GM19438 (cell line): ENCODE measurements around the gene NANP.
"Not testable (repeated sequence)": the region's sequence is repeated elsewhere in the genome, so short reads cannot be mapped to it uniquely, and the experiment has no call there.

Source experiments
- ATAC-seq: cut with Tn5 transposase; IDR thresholded peaks from one replicate; pipeline ENCODE4 v1.9.1; 2021; ENCODE audit warnings: low read depth; ENCODE audit not compliant: unreplicated experiment

The NANP gene

DNA sequence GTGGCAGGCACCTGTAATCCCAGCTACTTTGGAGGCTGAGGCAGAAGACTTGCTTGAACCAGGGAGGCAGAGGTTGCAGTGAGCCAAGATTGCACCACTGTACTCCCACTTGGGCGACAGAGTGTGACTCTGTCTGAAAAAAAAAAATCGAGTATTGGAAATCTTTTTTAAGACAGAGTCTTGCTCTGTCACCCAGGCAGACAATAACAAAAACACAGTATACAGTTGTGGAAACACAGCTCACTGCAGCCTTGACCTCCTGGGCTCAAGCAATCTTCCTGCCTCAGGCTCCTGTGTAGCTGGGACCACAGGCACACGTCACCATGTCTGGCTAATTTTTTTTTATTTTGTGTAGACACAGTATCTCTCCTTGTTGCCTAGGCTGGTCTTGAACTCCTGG, 15.0 kb downstream of the NANP start:
- no peak for ATAC-seq

GRCh38 chr20:25606094-25606695, 17.6 kb downstream of the NANP start:
- ATAC-seq, result no peak

DNA sequence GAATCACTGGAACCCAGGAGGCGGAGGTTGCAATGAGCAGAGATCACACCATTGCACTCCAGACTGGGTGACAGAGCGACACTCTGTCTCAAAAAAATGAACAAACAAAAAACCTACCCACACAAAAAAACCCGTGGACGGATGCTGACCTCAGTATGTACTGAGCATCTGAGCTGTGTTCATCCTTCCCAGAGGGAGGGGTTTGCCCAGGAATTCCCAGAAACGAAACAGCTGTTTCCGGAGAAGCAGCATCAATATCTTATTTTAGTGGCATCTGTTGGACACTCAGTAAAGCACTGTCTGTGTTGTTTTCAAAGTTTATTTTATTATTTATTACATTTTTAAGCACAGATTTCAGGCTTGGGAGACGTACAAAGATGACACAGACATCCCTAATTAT, 18.7 kb downstream of the NANP start:
- no peak for ATAC-seq

DNA sequence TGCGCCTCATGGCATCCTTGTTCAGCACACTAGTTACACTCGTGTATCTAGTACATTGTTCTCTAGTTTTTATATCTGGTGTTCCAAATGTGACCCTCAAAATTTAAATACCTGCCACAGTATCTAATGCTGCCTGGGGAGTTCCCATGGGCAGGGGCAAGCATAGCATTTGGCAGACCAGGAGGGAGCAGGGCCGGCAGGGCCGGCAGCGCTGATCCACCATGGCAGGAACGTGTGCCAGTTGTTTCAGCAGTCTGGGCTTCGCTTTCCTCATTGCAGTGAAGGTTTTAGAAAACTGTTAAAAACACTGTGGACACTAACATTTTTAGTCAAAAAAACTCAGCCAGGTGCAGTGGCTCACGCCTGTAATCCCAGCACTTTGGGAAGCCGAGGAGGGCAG, 19.2 kb downstream of the NANP start:
- ATAC-seq, result no peak

- not testable (repeated sequence) for ATAC-seq
These were observed 20.9 kb downstream of the NANP start for GRCh38 chr20:25602914-25603309.

- ATAC-seq, result not testable (repeated sequence)
These were observed 21.5 kb downstream of the NANP start for GRCh38 chr20:25602191-25602913.

DNA sequence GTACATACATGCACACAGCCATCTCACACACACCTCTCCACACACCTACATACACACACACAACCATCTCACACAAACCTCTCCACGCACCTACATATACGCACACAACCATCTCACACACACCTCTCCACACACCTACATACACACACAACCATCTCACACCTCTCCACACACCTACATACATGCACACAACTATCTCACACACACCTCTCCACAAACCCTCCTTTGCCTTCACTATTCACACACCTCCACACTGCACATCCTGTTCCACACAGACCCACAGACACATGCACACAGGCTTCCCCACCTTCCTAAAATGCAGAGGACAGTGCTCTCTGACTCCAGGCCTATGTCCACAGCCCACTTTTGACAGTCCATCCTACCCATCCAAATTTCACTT, 22.2 kb downstream of the NANP start:
- no peak for ATAC-seq

- no peak for ATAC-seq
These were observed 23.2 kb downstream of the NANP start for GRCh38 chr20:25600632-25601031.

- ATAC-seq, result no peak
These were observed 31.5 kb downstream of the NANP start for GRCh38 chr20:25592135-25592852.

DNA sequence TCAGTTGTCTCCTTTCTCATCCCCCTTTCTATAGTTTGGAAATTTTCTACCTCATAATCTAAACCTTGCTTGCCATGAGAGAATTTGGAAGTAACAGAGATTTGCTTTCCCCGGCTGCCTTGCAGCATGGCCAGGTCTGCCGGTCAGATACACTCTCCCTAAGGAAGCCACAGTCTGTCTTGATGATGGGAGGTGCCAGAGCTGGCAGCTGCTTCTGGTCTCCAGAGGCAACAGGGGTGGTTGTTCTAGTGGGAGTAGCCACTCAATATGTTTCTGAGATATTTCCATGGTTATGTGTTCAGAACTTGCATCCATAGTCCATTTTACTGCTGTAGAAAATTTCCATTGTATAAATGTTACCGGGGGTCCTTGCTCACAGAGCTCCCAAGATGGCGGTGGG, 33.0 kb downstream of the NANP start:
- not testable (repeated sequence) for ATAC-seq

- ATAC-seq, result no peak
These were observed 35.3 kb downstream of the NANP start for GRCh38 chr20:25588491-25588890.

- no peak for ATAC-seq
These were observed 36.3 kb downstream of the NANP start for GRCh38 chr20:25587536-25587935.

DNA sequence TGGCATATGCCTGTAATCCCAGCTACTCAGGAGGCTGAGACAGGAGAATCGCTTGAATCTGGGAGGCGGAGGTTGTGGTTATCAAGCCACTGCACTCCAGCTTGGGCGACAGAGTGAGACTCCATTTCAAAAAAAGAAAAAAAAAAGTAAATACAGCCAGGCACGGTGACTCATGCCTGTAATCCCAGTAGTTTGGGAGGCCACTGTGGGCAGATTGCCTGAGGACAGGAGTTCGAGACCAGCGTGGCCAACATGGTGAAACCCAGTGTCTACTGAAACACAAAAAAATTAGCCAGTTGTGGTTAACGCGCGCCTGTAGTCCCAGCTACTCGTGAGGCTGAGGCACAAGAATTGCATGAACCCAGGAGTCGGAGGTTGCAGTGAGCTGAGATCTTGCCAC, 36.9 kb downstream of the NANP start:
- ATAC-seq, result no peak

DNA sequence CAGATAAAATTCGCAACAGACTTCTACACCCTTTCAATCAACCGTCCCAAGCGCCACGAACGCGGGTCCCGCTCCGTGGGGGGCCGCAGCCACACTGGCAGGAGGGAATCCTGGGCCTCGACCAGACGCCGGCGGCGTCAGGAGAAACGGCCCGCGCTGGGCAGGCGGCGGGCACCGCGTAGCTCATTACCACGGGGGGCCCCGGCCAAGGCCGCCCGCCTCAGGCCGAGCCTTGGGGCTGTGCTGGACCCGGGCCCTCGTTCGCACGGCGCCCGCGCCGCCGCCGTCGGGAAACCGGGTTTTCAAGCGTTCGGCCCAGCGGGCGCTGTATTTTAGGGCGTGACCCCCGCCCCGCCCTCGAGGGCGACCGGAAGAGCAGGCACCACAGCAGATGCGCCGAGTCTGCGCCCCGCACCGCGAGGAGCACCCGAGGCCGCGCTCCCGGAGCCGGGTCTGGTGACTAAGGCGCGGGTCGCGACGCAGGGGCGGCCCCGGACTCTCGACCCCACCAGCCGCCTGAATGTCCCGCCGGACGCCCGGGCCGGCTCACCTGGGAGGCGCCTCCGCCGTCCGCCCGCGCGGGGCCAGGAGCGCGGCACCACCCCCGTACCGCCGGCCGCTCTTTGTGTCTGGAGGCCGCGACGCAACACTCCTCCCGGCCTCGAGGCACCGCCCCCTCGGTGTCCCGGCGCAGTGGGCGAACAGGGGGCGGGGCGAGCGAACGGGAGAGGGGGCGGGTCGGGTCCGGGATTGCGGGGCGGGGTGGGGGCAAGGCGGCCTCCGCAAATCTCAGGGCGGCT, 38.7 kb downstream of the NANP start, which contains the start of gene NINL:
Gene NINL, minus strand, starts transcription at position 627 of the 800 bp plus-strand sequence. CDS start 58,944 bp downstream, outside the sequence.
- peak; percentile 80 for ATAC-seq

DNA sequence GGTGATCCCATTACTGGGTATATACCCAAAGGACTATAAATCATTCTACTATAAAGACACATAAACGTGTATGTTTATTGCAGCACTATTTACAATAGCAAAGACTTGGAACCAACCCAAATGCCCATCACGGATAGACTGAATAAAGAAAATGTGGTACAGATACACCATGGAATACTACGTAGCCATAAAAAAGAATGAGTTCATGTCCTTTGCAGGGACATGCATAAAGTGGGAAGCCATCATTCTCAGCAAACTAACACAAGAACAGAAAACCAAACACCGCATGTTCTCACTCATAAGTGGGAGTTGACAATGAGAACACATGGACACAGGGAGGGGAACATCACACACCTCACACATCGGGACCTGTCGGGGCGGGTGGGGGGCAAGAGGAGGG, 40.2 kb downstream of the NANP start:
- ATAC-seq, result not testable (repeated sequence)

GRCh38 chr20:25580711-25581110, 43.1 kb downstream of the NANP start:
- ATAC-seq, result no peak

DNA sequence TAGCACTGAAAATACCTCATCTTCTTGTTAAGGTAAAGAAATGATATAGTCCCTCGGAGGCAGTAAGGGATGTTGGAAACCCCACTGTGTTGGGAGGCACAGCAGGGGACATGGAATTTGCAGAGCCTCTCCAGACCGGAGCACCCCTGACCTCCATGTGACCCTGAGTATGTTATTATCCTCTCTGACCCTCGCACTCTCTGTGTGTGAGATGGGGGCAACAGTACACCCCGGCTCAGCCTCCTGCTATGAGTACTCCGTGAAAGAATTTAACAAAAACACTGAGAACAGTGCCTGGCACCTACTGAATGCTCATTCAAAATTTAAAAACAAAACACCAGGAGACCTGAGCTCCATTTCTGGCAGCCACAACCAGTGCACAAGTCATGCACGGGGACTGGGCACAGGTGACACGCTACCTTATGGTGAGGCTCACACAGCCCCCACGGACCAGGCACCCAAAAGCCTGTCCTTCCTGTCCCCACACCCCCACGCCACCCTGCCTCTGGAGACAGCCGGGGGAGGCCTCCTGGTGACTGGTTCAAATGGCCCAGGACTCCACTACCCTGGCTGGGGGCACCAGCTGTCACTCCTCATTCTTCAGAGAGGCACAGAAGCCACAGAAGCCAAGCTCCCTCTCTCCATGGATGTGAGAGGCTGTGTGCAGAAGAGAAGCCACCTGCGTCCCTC, 44.6 kb downstream of the NANP start:
- no peak for ATAC-seq

DNA sequence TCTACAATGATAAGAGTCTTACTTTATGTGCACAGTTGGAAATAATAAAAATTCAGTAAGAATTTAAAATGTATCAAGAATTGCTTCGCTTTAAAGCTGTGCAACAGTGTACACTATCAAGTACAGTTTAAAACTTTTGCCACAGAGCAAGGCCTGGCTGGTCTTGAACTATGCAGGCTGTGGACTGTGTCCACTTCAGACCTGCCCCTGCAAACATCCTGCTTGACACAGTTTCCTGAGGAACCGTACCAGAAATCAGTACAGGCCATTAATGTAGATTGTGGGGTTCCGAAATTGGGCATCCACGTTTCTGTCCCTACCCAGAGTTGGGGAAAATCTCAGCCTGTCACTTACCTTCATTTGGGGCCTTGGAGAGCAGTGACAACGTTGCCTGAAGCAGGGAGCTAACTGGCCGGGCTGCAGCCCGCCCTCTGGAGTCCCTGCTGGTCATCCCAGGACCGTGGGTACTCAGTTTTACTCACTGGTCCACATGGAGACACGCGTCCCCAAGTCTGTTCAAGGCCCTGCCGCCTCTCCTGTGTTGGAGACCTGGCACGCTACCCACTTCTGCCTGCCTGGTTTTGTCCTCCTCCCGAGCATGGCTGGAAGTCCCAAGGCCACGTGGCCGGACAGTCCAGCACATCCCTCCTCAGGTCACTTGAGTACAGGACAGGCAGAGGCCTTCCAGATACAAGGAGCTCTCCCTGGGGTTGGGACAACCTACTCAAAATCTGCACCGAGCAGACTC, 46.9 kb downstream of the NANP start:
- ATAC-seq, result no peak

DNA sequence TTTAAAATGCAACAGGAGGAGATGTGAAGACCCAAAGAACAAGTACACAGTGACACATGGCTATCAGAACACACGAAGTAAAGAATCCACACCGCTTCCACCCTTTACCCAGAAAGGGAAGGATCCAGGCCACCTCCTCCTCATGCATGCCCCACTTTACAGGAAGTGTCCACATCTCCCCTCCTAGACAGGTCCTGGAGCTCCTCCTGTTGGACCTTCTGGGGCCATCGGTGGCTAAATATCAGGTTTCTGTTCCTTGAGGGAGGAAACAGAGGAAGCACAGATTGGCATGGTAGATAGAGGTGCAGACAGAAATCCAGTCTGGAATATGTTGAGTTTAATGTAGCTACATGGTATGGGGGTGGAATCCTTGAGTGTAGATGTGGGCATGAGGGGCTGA, 49.4 kb downstream of the NANP start:
- ATAC-seq, result no peak
